Measurements from ENCODE around the gene GPER1. TPM values are rescaled to one million over a fixed set of nuclear protein-coding genes. Genes with fewer than 3 reads are reported as not detected.

GPER1 gene
- total RNA-seq, 1 experiment from 2014 or later = 4.9 TPM

- Histone ChIP-seq H3K36me3 (ENCODE audit: low read depth, low read length) (no peaks in the 10 kb centered on the region), H4K20me1 (ENCODE audit: low read length) (no peaks in the 10 kb centered on the region), H3K4me1 (ENCODE audit: insufficient read depth, low read length) (no peaks in the 10 kb centered on the region), H3K4me3 (ENCODE audit: low read length) (no peak overlapping the region), H3K9ac (ENCODE audit: low read length) (no peak overlapping the region), H3K9me3 (ENCODE audit: low read length) (no peaks in the 10 kb centered on the region), H2AFZ (ENCODE audit: low read length) (no peak overlapping the region), H3F3A (ENCODE audit: low read length, unreplicated experiment) (no peaks in the 10 kb centered on the region), H3K27me3 (ENCODE audit: low read length) (no peaks in the 10 kb centered on the region), H3K4me2 (ENCODE audit: low read length) (no peak overlapping the region), H3K27ac (ENCODE audit: low read length) (no peak overlapping the region), H3K9me2 (replicated peaks; ENCODE audit: low read length) (no peaks in the 10 kb centered on the region), H3K79me2 (ENCODE audit: low read length) (no peaks in the 10 kb centered on the region)
- POLR2A ChIA-PET (ENCODE audit: unreplicated experiment) = no interaction called here
- no peak for TF ChIP-seq CTCF (conservative IDR thresholded peaks at IDR 0.05; ENCODE audit: low read depth, low read length)
- no peak for TF ChIP-seq EZH2phosphoT487 (IDR thresholded peaks at IDR 0.05; ENCODE audit: borderline replicate concordance, low read length)
- TF ChIP-seq EZH2 (IDR thresholded peaks at IDR 0.05; ENCODE audit: low read length, unreplicated experiment) = no peak
- intact Hi-C loops (cut with micrococcal nuclease) = no loop called here
- DNase-seq (no peak), ATAC-seq (peak; percentile 24; the same call in 1 of the 2 replicates)
- no TSS peak for BruUV-seq (replicated peaks)
- CTCF ChIA-PET = no interaction called here
These were observed 28.5 kb upstream of the GPER1 start for GRCh38 chr7:1059200-1060091.

GRCh38 chr7:1060315-1061072, 27.4 kb upstream of the GPER1 start:
- no peaks in the 10 kb centered on the region for H3K27me3 ChIP-seq (ENCODE audit: low read length)
- H3K4me3 ChIP-seq (ENCODE audit: low read length) = no peak overlapping the region
- no peaks in the 10 kb centered on the region for H3K9me2 ChIP-seq (replicated peaks; ENCODE audit: low read length)
- CTCF ChIA-PET = no interaction called here
- TF ChIP-seq EZH2phosphoT487 (IDR thresholded peaks at IDR 0.05; ENCODE audit: borderline replicate concordance, low read length) (no peak), EZH2 (IDR thresholded peaks at IDR 0.05; ENCODE audit: low read length, unreplicated experiment) (no peak), CTCF (conservative IDR thresholded peaks at IDR 0.05; ENCODE audit: low read depth, low read length) (no peak)
- H3K9ac ChIP-seq (ENCODE audit: low read length) = no peak overlapping the region
- no peaks in the 10 kb centered on the region for H3K4me1 ChIP-seq (ENCODE audit: insufficient read depth, low read length)
- ATAC-seq = no peak
- POLR2A ChIA-PET (ENCODE audit: unreplicated experiment) = no interaction called here
- no peak overlapping the region for H3K27ac ChIP-seq (ENCODE audit: low read length)
- no peaks in the 10 kb centered on the region for H3K9me3 ChIP-seq (ENCODE audit: low read length)
- no peak overlapping the region for H3K4me2 ChIP-seq (ENCODE audit: low read length)
- no peaks in the 10 kb centered on the region for H3K36me3 ChIP-seq (ENCODE audit: low read depth, low read length)
- no peaks in the 10 kb centered on the region for H3K79me2 ChIP-seq (ENCODE audit: low read length)
- H4K20me1 ChIP-seq (ENCODE audit: low read length) = no peaks in the 10 kb centered on the region
- H3F3A ChIP-seq (ENCODE audit: low read length, unreplicated experiment) = no peaks in the 10 kb centered on the region
- H2AFZ ChIP-seq (ENCODE audit: low read length) = no peak overlapping the region
- no TSS peak for BruUV-seq (replicated peaks)
- DNase-seq = no peak
- intact Hi-C loops (cut with micrococcal nuclease) = no loop called here

Measured in PC-3 (cell line).